SK-N-SH (cell line): ENCODE results near the gene TMOD3. TPM values are rescaled to one million over a fixed set of nuclear protein-coding genes. Genes with fewer than 3 reads are reported as not detected.

Experiments used
- CTCF ChIA-PET: fragments of 300-600, 350-600 bp; formaldehyde crosslinking; extraction: SDS; loops from one replicate; lab custom pipeline; 2021; lab: Yijun Ruan, JAX
- POLR2A ChIA-PET: fragments of 350-600 bp; sonication (Branson Sonifier 250); formaldehyde crosslinking; extraction: SDS; loops from one replicate; lab custom pipeline; 2020; ENCODE audit warnings: antibody characterized with exemption, inconsistent platforms; lab: Yijun Ruan, JAX
- DNase-seq: peaks from one replicate; pipeline ENCODE4 v3.0.0; 2012
- H2AFZ ChIP-seq: fragments of 200-600 bp; sonication (generic); 2 replicates; pipeline ENCODE4 v1.8.1; 2016; ENCODE audit warnings: antibody characterized with exemption, mild to moderate bottlenecking, low read depth
- H3F3A ChIP-seq: fragments of 200-600 bp; sonication (generic); replicated peaks from 2 replicates; pipeline ENCODE3; 2016; ENCODE audit warnings: antibody characterized with exemption, mild to moderate bottlenecking; ENCODE audit not compliant: insufficient read depth
- H3K27ac ChIP-seq, 2 experiments: fragments of 200-500 bp in 1 of 2; fragments of 200-600 bp in 1 of 2; sonication (Bioruptor generic) in 1 of 2; sonication (generic), shearing (Covaris generic) in 1 of 2; 2 replicates each; pipeline versions ENCODE4 v1.5.1 to v1.6.1; 2014 to 2016; ENCODE audit warnings: low read depth in 2 of 2, inconsistent platforms in 1 of 2, low read length in 1 of 2, mild to moderate bottlenecking in 1 of 2, mixed read lengths in 1 of 2
- H3K27me3 ChIP-seq: fragments of 200-600 bp; sonication (generic), shearing (Covaris generic); 2 replicates; pipeline ENCODE4 v1.6.1; 2016; ENCODE audit warnings: mixed run types; ENCODE audit not compliant: insufficient read depth
- H3K36me3 ChIP-seq, 2 experiments: fragments of 200-500 bp in 1 of 2; fragments of 200-600 bp in 1 of 2; sonication (Bioruptor generic) in 1 of 2; sonication (generic) in 1 of 2; replicated peaks in 1 of 2; 2 replicates each; pipeline versions ENCODE3 to v1.5.1; 2014 to 2016; ENCODE audit warnings: low read length in 1 of 2, mild to moderate bottlenecking in 1 of 2; ENCODE audit not compliant: insufficient read depth in 2 of 2, control insufficient read depth in 1 of 2
- H3K4me1 ChIP-seq, 2 experiments: fragments of 200-500 bp in 1 of 2; fragments of 200-600 bp in 1 of 2; sonication (Bioruptor generic) in 1 of 2; sonication (generic), shearing (Covaris generic) in 1 of 2; 2 replicates each; pipeline versions ENCODE4 v1.5.1 to v1.6.1; 2014 to 2016; ENCODE audit warnings: low read depth in 1 of 2, low read length in 1 of 2, mixed run types in 1 of 2; ENCODE audit not compliant: insufficient read depth in 2 of 2, control insufficient read depth in 1 of 2
- H3K4me2 ChIP-seq: fragments of 200-600 bp; sonication (generic), shearing (Covaris generic); 2 replicates; pipeline ENCODE4 v1.6.1; 2017; ENCODE audit warnings: mixed run types
- H3K4me3 ChIP-seq, 2 experiments: fragments of 200-500 bp in 1 of 2; fragments of 200-600 bp in 1 of 2; sonication (Bioruptor generic) in 1 of 2; sonication (generic), shearing (Covaris generic) in 1 of 2; 2 replicates each; pipeline versions ENCODE4 v1.5.1 to v1.8.1; 2014 to 2016; ENCODE audit warnings: low read depth in 2 of 2, inconsistent platforms in 1 of 2, low read length in 1 of 2, mild to moderate bottlenecking in 1 of 2, mixed read lengths in 1 of 2, moderate library complexity in 1 of 2
- H3K79me2 ChIP-seq: fragments of 200-600 bp; sonication (generic); 2 replicates; pipeline ENCODE4 v1.8.1; 2017; ENCODE audit warnings: mild to moderate bottlenecking; ENCODE audit not compliant: insufficient read depth
- H3K9ac ChIP-seq: fragments of 200-600 bp; sonication (generic); 2 replicates; pipeline ENCODE4 v1.6.1; 2017; ENCODE audit warnings: mixed run types
- H3K9me2 ChIP-seq: fragments of 200-600 bp; sonication (generic); 2 replicates; pipeline ENCODE4 v1.6.1; 2017; ENCODE audit warnings: mixed run types
- H3K9me3 ChIP-seq: fragments of 200-600 bp; sonication (generic); 2 replicates; pipeline ENCODE4 v1.6.1; 2017; ENCODE audit warnings: mixed run types, mild to moderate bottlenecking, moderate library complexity
- H4K20me1 ChIP-seq: fragments of 200-600 bp; sonication (generic); 2 replicates; pipeline ENCODE4 v1.6.1; 2017; ENCODE audit warnings: mild to moderate bottlenecking, mixed run types; ENCODE audit not compliant: insufficient read depth
- FOXJ3 ChIP-seq: sonication (generic); formaldehyde crosslinking; IDR thresholded peaks from 2 replicates; pipeline ENCODE4 v1.5.1; 2020; ENCODE audit warnings: mild to moderate bottlenecking, missing genetic modification reagents
- FOXM1 ChIP-seq: IDR thresholded peaks from 2 replicates; pipeline ENCODE4 v1.4.0; 2012; ENCODE audit warnings: low read depth, mild to moderate bottlenecking
- GABPA ChIP-seq: IDR thresholded peaks from 2 replicates; pipeline ENCODE4 v1.4.0; 2012; ENCODE audit warnings: low read depth, mild to moderate bottlenecking
- MEF2A ChIP-seq: IDR thresholded peaks from 2 replicates; pipeline ENCODE4 v1.4.0; 2012; ENCODE audit warnings: low read depth, borderline replicate concordance
- MXI1 ChIP-seq: IDR thresholded peaks from 2 replicates; pipeline ENCODE4 v1.6.1; 2012; ENCODE audit warnings: mild to moderate bottlenecking, low read depth, low read length, improper control_type of control experiment
- NRF1 ChIP-seq: IDR thresholded peaks from 2 replicates; pipeline ENCODE4 v1.6.1; 2012; ENCODE audit warnings: low read depth, mild to moderate bottlenecking, low read length
- POLR2AphosphoS5 ChIP-seq: IDR thresholded peaks from 2 replicates; pipeline ENCODE4 v1.6.1; 2012; ENCODE audit warnings: low read depth, low read length
- RAD21 ChIP-seq: IDR thresholded peaks from 2 replicates; pipeline ENCODE4 v1.6.1; 2012; ENCODE audit warnings: mild to moderate bottlenecking, low read length
- RCOR1 ChIP-seq: fragments of 150-350 bp; IDR thresholded peaks from 2 replicates; pipeline ENCODE4 v1.6.1; 2017; ENCODE audit warnings: antibody characterized with exemption, low read length
- RFX5 ChIP-seq: IDR thresholded peaks from 2 replicates; pipeline ENCODE4 v1.6.1; 2012; ENCODE audit warnings: mild to moderate bottlenecking, improper control_type of control experiment, low read length
- RXRA ChIP-seq: IDR thresholded peaks from 2 replicates; pipeline ENCODE4 v1.4.0; 2012; ENCODE audit warnings: low read depth, mild to moderate bottlenecking, borderline replicate concordance
- SMC3 ChIP-seq: IDR thresholded peaks from 2 replicates; pipeline ENCODE4 v1.6.1; 2012; ENCODE audit warnings: low read depth, low read length, improper control_type of control experiment
- TAF1 ChIP-seq: IDR thresholded peaks from 2 replicates; pipeline ENCODE4 v1.6.1; 2012; ENCODE audit warnings: low read depth, mild to moderate bottlenecking, low read length, moderate library complexity, borderline replicate concordance
- TEAD4 ChIP-seq: IDR thresholded peaks from 2 replicates; pipeline ENCODE4 v1.4.0; 2012; ENCODE audit warnings: mild to moderate bottlenecking, borderline replicate concordance; ENCODE audit not compliant: insufficient read depth
- WGBS: methylation state at CpG from one replicate; pipeline ENCODE4 v1.1.6; 2017; ENCODE audit warnings: low lambda C conversion rate; 5-methylcytosine and 5-hydroxymethylcytosine counted together
- polyA plus RNA-seq, 3 experiments: library from polyadenylated mRNA; depleted of rRNA; stranded (reverse); fragments of >200 nt; gene quantifications; 2 replicates each; pipeline ENCODE4 v1.2.3, GENCODE V29; 2012
- TF ChIP-seq, protein P1 (sequence below): IDR thresholded peaks from 2 replicates; pipeline ENCODE4 v1.4.0; 2012; ENCODE audit warnings: low read depth
- TF ChIP-seq, protein P2 (sequence below): IDR thresholded peaks from 2 replicates; pipeline ENCODE4 v1.6.1; 2012; ENCODE audit warnings: mild to moderate bottlenecking, low read depth, low read length, moderate library complexity
- TF ChIP-seq, protein P3 (sequence below): fragments of 200-600 bp; sonication (generic); IDR thresholded peaks from 2 replicates; pipeline ENCODE4 v1.6.1; 2017; ENCODE audit warnings: antibody characterized with exemption, mild to moderate bottlenecking, moderate library complexity

The TMOD3 gene
- polyA plus RNA-seq, 1 of the 3 experiments (the other 2 are of a cell fraction) = 6.0 TPM

DNA sequence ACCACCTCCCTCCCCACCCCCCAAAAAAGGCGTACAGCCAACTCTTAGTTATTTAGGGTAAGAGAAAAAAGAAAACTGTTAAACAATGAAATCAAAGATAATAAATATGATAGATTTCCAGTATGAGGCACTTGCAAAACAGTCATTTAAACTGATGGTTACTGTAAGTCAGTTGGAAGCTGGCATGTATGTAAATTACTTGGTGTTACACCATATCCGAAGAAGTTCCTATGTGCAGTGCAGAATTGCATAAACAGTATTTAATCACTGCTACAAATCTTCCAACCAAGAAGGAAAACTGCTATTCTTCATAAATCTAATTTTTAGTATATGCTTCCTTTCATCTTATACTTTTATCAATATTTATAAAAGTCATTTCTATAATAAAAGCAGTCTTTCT, 80.1 kb downstream of the TMOD3 start:
- TF ChIP-seq NRF1 (no peak), RFX5 (no peak), MXI1 (no peak), TAF1 (no peak), FOXJ3 (no peak), RAD21 (no peak), RXRA (no peak), SMC3 (no peak)
- TF ChIP-seq, protein P1, sequence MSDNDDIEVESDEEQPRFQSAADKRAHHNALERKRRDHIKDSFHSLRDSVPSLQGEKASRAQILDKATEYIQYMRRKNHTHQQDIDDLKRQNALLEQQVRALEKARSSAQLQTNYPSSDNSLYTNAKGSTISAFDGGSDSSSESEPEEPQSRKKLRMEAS = no peak
- peaks cover 0 to 11% of the 10 kb centered on the region in 2 experiments; a peak in 1 of 4 replicates for H3K4me1 ChIP-seq
- no peak for DNase-seq
- WGBS = 89% methylated on average over 2 of the region's 2 CpGs
- H3K9ac ChIP-seq = no peak overlapping the region
- no peaks in the 10 kb centered on the region for H3K9me3 ChIP-seq
- H3K79me2 ChIP-seq = peaks cover 12% of the 10 kb centered on the region; the same call in 1 of the 2 replicates
- POLR2A ChIA-PET = no interaction called here
- H3K27me3 ChIP-seq = no peaks in the 10 kb centered on the region
- no peak overlapping the region for H3K4me2 ChIP-seq
- peaks cover 5% of the 10 kb centered on the region for H3F3A ChIP-seq
- peaks cover 12% of the 10 kb centered on the region for H4K20me1 ChIP-seq
- peaks cover 35 to 77% of the 10 kb centered on the region in 2 experiments for H3K36me3 ChIP-seq
- CTCF ChIA-PET = interaction anchor here (0.8 to 1.5 kb wide), 4 partner anchors 8 to 318 kb away, joined by 3 to 6 read pairs (median 4); no protein-coding TSS in a partner anchor
- H3K27ac ChIP-seq = no peak overlapping the region
- H3K9me2 ChIP-seq = no peaks in the 10 kb centered on the region
- H2AFZ ChIP-seq = no peak overlapping the region
- no peak overlapping the region for H3K4me3 ChIP-seq

DNA sequence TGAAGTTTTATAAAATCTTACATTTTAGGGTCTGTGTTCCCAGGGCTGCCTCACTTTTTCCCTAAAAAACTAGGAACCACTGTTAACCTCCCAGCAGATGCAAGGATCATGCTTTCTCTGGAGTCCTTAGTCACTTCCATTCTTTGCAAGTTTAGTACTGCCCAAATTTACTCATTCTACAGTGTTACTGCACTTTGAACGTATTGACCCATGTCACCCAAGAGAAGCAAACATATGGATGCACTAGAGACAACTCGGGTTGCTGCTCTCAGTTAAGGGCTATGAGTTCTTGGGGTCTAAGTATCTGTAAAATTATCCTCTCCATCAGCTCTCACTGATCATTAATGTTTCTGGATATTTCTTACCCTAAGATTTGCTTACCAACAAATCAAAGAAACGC, 83.1 kb downstream of the TMOD3 start:
- no peaks in the 10 kb centered on the region for H3K27me3 ChIP-seq
- peaks cover 25 to 67% of the 10 kb centered on the region in 2 experiments for H3K36me3 ChIP-seq
- H3K9me3 ChIP-seq = no peaks in the 10 kb centered on the region
- no peak overlapping the region for H3K27ac ChIP-seq
- CTCF ChIA-PET = no interaction called here
- TF ChIP-seq TAF1 (no peak), TEAD4 (no peak), POLR2AphosphoS5 (no peak), GABPA (no peak), FOXM1 (no peak), MEF2A (no peak), RCOR1 (no peak), FOXJ3 (no peak)
- TF ChIP-seq, protein P1 = no peak
- TF ChIP-seq, protein P2, sequence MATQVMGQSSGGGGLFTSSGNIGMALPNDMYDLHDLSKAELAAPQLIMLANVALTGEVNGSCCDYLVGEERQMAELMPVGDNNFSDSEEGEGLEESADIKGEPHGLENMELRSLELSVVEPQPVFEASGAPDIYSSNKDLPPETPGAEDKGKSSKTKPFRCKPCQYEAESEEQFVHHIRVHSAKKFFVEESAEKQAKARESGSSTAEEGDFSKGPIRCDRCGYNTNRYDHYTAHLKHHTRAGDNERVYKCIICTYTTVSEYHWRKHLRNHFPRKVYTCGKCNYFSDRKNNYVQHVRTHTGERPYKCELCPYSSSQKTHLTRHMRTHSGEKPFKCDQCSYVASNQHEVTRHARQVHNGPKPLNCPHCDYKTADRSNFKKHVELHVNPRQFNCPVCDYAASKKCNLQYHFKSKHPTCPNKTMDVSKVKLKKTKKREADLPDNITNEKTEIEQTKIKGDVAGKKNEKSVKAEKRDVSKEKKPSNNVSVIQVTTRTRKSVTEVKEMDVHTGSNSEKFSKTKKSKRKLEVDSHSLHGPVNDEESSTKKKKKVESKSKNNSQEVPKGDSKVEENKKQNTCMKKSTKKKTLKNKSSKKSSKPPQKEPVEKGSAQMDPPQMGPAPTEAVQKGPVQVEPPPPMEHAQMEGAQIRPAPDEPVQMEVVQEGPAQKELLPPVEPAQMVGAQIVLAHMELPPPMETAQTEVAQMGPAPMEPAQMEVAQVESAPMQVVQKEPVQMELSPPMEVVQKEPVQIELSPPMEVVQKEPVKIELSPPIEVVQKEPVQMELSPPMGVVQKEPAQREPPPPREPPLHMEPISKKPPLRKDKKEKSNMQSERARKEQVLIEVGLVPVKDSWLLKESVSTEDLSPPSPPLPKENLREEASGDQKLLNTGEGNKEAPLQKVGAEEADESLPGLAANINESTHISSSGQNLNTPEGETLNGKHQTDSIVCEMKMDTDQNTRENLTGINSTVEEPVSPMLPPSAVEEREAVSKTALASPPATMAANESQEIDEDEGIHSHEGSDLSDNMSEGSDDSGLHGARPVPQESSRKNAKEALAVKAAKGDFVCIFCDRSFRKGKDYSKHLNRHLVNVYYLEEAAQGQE = no peak
- TF ChIP-seq, protein P3, sequence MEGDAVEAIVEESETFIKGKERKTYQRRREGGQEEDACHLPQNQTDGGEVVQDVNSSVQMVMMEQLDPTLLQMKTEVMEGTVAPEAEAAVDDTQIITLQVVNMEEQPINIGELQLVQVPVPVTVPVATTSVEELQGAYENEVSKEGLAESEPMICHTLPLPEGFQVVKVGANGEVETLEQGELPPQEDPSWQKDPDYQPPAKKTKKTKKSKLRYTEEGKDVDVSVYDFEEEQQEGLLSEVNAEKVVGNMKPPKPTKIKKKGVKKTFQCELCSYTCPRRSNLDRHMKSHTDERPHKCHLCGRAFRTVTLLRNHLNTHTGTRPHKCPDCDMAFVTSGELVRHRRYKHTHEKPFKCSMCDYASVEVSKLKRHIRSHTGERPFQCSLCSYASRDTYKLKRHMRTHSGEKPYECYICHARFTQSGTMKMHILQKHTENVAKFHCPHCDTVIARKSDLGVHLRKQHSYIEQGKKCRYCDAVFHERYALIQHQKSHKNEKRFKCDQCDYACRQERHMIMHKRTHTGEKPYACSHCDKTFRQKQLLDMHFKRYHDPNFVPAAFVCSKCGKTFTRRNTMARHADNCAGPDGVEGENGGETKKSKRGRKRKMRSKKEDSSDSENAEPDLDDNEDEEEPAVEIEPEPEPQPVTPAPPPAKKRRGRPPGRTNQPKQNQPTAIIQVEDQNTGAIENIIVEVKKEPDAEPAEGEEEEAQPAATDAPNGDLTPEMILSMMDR = no peak
- H4K20me1 ChIP-seq = peaks cover 7% of the 10 kb centered on the region
- POLR2A ChIA-PET = no interaction called here
- no peaks in the 10 kb centered on the region for H3K79me2 ChIP-seq
- 96% methylated on average over 3 of the region's 3 CpGs for WGBS
- H3K4me3 ChIP-seq = no peak overlapping the region
- H3K4me1 ChIP-seq = peaks cover 0 to 7% of the 10 kb centered on the region in 2 experiments; a peak in 1 of 4 replicates
- no peaks in the 10 kb centered on the region for H3K9me2 ChIP-seq
- H3K9ac ChIP-seq = no peak overlapping the region
- DNase-seq = no peak
- no peak overlapping the region for H2AFZ ChIP-seq
- H3F3A ChIP-seq = peaks cover 3% of the 10 kb centered on the region
- H3K4me2 ChIP-seq = no peak overlapping the region
